HL-60 (cell line): ENCODE data around the gene CENPP.

Experiments used
- GABPA ChIP-seq: IDR thresholded peaks from 2 replicates; pipeline ENCODE4 v1.6.1; 2012; ENCODE audit warnings: low read depth
- POLR2AphosphoS5 ChIP-seq: IDR thresholded peaks from 2 replicates; pipeline ENCODE4 v1.6.1; 2012; ENCODE audit warnings: low read depth
- TF ChIP-seq, protein P1 (sequence below): IDR thresholded peaks from one replicate; pipeline ENCODE4 v1.5.1; 2011; ENCODE audit warnings: low read length, control low read depth, inconsistent platforms; ENCODE audit not compliant: insufficient read depth
- TF ChIP-seq, protein P2 (sequence below): IDR thresholded peaks from 2 replicates; pipeline ENCODE4 v1.6.1; 2012; ENCODE audit warnings: low read depth; ENCODE audit not compliant: insufficient replicate concordance

DNA sequence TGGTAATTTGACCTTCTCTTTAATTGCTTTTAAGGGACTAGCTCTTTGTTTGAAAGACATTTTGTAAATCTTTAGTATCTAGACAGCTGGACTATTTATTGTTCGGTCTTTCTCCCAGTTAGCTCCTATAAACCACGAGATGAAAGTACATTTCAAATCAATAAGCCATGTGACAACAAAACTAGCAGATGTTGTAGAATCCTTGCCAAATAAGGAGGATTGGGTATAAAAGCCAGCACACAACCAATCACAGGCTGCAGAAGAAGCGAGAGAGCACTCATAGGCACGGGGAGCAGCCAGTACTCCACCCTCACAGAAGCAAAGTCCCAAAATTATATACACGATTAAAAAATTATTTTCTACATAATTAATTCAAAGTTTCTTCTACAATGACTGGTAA, 106.6 kb downstream of the CENPP start:
- TF ChIP-seq, protein P1, sequence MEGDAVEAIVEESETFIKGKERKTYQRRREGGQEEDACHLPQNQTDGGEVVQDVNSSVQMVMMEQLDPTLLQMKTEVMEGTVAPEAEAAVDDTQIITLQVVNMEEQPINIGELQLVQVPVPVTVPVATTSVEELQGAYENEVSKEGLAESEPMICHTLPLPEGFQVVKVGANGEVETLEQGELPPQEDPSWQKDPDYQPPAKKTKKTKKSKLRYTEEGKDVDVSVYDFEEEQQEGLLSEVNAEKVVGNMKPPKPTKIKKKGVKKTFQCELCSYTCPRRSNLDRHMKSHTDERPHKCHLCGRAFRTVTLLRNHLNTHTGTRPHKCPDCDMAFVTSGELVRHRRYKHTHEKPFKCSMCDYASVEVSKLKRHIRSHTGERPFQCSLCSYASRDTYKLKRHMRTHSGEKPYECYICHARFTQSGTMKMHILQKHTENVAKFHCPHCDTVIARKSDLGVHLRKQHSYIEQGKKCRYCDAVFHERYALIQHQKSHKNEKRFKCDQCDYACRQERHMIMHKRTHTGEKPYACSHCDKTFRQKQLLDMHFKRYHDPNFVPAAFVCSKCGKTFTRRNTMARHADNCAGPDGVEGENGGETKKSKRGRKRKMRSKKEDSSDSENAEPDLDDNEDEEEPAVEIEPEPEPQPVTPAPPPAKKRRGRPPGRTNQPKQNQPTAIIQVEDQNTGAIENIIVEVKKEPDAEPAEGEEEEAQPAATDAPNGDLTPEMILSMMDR = no peak
- TF ChIP-seq POLR2AphosphoS5 (no peak), GABPA (no peak)
- TF ChIP-seq, protein P2, sequence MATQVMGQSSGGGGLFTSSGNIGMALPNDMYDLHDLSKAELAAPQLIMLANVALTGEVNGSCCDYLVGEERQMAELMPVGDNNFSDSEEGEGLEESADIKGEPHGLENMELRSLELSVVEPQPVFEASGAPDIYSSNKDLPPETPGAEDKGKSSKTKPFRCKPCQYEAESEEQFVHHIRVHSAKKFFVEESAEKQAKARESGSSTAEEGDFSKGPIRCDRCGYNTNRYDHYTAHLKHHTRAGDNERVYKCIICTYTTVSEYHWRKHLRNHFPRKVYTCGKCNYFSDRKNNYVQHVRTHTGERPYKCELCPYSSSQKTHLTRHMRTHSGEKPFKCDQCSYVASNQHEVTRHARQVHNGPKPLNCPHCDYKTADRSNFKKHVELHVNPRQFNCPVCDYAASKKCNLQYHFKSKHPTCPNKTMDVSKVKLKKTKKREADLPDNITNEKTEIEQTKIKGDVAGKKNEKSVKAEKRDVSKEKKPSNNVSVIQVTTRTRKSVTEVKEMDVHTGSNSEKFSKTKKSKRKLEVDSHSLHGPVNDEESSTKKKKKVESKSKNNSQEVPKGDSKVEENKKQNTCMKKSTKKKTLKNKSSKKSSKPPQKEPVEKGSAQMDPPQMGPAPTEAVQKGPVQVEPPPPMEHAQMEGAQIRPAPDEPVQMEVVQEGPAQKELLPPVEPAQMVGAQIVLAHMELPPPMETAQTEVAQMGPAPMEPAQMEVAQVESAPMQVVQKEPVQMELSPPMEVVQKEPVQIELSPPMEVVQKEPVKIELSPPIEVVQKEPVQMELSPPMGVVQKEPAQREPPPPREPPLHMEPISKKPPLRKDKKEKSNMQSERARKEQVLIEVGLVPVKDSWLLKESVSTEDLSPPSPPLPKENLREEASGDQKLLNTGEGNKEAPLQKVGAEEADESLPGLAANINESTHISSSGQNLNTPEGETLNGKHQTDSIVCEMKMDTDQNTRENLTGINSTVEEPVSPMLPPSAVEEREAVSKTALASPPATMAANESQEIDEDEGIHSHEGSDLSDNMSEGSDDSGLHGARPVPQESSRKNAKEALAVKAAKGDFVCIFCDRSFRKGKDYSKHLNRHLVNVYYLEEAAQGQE = no peak
